ENCODE measurements around the gene ATF6. TPM values are rescaled to one million over a fixed set of nuclear protein-coding genes. Genes with fewer than 3 reads are reported as not detected.
A peak's percentile ranks its signal among the peaks of the same experiment; 100 is the strongest.

Gene ATF6
- total and polyA plus RNA-seq, 9 of the 15 experiments (the other 6 are each of a cell fraction or from before 2014, with no cell fraction given): 11.7 to 32.4 (median 20.4) TPM

- TF ChIP-seq NR1H2 (CRISPR knock-in tag; IDR thresholded peaks at IDR 0.05) (no peak), ZNF121 (CRISPR knock-in tag; conservative IDR thresholded peaks at IDR 0.05) (no peak), JUND (IDR thresholded peaks at IDR 0.05; ENCODE audit: borderline replicate concordance, low read depth, low read length) (peak; percentile 76; the same call in 1 of the 2 replicates), JUND (tag; IDR thresholded peaks at IDR 0.05; ENCODE audit: borderline replicate concordance, low read depth, low read length) (peak; percentile 73; the same call in 2 of the 3 replicates), ZFP91 (CRISPR knock-in tag; IDR thresholded peaks at IDR 0.05) (no peak), SFPQ (IDR thresholded peaks at IDR 0.05; ENCODE audit: low read depth, low read length) (no peak), ZNF507 (tag; conservative IDR thresholded peaks at IDR 0.05) (no peak), ZNF830 (CRISPR knock-in tag; IDR thresholded peaks at IDR 0.05) (no peak), ZBTB7A (IDR thresholded peaks at IDR 0.05; ENCODE audit: borderline replicate concordance, control insufficient read depth, low read depth, low read length) (no peak), MYNN (IDR thresholded peaks at IDR 0.05) (no peak), MYNN (CRISPR knock-in tag; IDR thresholded peaks at IDR 0.05) (no peak), POLR2G (IDR thresholded peaks at IDR 0.05; ENCODE audit: low read depth, low read length) (peak; percentile 78), CXXC5 (CRISPR knock-in tag; IDR thresholded peaks at IDR 0.05) (peak; percentile 95), NR2C2 (CRISPR knock-in tag; IDR thresholded peaks at IDR 0.05) (no peak), NR2C2 (tag; IDR thresholded peaks at IDR 0.05) (no peak), YY1 (IDR thresholded peaks at IDR 0.05; ENCODE audit: borderline replicate concordance in 1 of 3, control insufficient read depth in 1 of 3, extremely low read depth in 1 of 3, insufficient read depth in 3 of 3, insufficient read length in 1 of 3, insufficient replicate concordance in 2 of 3, low read depth in 1 of 3, low read length in 2 of 3) (peak in 2 of 3 experiments; percentile 51 to 67)
- TF ChIP-seq, protein P1, sequence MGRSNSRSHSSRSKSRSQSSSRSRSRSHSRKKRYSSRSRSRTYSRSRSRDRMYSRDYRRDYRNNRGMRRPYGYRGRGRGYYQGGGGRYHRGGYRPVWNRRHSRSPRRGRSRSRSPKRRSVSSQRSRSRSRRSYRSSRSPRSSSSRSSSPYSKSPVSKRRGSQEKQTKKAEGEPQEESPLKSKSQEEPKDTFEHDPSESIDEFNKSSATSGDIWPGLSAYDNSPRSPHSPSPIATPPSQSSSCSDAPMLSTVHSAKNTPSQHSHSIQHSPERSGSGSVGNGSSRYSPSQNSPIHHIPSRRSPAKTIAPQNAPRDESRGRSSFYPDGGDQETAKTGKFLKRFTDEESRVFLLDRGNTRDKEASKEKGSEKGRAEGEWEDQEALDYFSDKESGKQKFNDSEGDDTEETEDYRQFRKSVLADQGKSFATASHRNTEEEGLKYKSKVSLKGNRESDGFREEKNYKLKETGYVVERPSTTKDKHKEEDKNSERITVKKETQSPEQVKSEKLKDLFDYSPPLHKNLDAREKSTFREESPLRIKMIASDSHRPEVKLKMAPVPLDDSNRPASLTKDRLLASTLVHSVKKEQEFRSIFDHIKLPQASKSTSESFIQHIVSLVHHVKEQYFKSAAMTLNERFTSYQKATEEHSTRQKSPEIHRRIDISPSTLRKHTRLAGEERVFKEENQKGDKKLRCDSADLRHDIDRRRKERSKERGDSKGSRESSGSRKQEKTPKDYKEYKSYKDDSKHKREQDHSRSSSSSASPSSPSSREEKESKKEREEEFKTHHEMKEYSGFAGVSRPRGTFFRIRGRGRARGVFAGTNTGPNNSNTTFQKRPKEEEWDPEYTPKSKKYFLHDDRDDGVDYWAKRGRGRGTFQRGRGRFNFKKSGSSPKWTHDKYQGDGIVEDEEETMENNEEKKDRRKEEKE (IDR thresholded peaks at IDR 0.05; ENCODE audit: borderline replicate concordance in 1 of 2, control insufficient read depth in 1 of 2, low read depth in 2 of 2, low read length in 1 of 2): no peak
Measured at GRCh38 chr1:161766102-161766981, at the start of gene ATF6 (continued).
